HG02885 (cell line): ENCODE data around the gene GPR137.
"Not testable (repeated sequence)": the region's sequence is repeated elsewhere in the genome, so short reads cannot be mapped to it uniquely, and the experiment has no call there.

ENCODE experiments used
- ATAC-seq: cut with Tn5 transposase; IDR thresholded peaks from one replicate; pipeline ENCODE4 v1.9.1; 2021; ENCODE audit warnings: mild to moderate bottlenecking; ENCODE audit not compliant: unreplicated experiment, poor library complexity

The GPR137 gene

GRCh38 chr11:64298966-64299846, 13.6 kb downstream of the GPR137 start:
- ATAC-seq, result no peak

GRCh38 chr11:64299847-64300648, 14.4 kb downstream of the GPR137 start, which contains the start of gene CATSPERZ:
TSS of gene CATSPERZ (plus strand) at chr11:64300358. CDS start at chr11:64300411, 53 bp downstream.
- ATAC-seq, result no peak

DNA sequence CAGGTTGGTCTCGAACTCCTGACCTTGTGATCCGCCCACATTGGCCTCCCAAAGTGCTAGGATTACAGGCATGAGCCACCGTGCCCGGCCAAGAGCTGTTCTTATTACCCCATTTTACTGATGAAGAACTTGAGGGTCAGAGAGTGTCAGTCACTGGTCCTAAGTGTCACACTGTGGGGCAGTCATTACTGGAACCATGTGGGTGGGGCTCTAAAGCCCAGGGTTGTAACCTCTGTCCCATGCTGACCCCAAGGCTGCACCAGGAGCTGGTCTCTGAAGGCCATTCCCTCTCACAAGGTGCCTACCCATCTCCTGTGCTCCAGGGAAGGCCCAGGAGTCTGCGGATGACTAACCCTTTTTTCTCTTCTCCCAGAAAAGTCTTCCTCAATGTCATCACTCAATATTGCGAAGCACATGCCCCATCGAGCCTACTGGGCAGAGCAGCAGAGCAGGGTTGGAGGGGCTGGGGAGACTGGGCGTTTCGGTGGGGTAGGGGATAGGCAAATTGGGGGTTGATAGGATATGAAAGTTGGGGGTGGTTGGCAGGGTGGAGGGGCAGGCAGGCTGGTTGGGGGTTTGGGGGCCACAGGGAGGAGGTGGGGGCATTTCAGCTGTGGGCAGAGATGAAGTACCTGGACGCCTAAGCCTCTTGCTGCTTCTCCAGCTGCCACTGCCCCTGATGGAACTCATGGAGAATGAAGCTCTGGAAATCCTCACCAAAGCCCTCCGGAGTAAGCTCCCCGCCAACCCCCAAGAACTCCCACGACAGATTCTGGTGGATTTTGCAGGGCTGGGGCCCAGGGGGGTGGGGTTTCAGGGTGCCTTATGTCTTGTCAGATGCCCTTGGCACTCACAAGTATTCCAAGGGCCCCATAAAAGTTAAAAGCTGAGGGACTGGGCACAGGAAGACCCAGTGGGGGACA, 17.7 kb downstream of the GPR137 start:
- ATAC-seq, result no peak

DNA sequence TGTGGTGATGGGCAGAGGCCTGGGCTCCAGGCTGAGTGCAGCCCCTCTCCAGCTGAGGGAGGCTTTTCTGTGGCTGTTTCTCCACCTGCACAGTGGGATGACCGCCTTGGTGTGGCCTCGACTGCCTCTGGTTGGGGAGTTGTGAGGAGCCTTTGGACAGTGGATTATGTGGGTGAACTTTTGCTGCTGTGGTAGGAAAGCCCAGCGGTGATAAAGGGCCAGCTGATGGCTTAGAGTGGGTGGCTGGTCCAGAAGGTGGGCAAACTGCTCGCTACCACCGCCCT, 18.3 kb downstream of the GPR137 start:
- no peak for ATAC-seq

- ATAC-seq, result peak; percentile 33
Observed at GRCh38 chr11:64304316-64305072, 18.8 kb downstream of the GPR137 start.

- ATAC-seq, result peak; percentile 73
Observed at GRCh38 chr11:64305075-64305690, 19.5 kb downstream of the GPR137 start, which contains the start of gene ESRRA. TSS of gene ESRRA (plus strand) at chr11:64305524. CDS start at chr11:64307180, 1,656 bp downstream.

DNA sequence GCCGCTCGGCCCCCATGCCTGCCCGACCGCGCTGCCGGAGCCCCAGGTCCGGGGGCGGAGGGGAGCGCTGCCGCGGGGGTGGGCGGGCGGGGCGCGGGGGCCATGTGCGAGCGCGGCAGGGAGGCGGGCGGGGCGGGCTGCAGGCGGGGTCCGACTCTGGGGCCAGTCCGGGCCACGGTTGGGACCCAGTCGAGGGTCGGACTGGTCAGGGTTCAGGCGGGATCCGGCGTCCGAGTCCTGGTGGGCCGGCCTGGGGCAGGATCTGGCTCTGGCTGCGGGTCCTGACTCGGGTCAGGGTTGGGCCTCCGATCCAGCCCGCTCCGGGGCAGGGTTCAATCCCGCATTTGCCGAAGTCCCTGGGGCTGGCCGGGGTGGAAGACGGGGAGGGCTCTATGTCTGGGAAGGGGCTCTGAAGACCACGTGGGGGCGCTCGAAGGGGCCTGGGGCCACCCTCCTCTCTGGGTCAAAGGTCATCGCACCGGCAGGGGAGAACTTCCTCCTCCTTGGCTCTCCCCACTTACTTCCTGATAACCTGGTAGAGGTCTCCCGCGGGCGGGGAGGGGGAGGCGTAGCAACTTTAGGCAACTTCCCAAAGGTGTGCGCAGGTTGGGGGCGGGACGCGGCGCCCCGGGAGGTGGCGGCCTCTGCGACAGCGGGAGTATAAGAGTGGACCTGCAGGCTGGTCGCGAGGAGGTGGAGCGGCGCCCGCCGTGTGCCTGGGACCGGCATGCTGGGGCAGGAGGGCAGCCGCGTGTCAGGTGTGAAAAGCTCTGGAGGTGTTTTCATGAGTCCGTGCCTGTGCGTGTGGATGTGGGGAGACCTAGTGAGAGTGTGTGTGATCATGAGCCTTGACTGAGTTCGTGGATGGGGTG, 20.3 kb downstream of the GPR137 start:
- ATAC-seq, result peak; percentile 21

GRCh38 chr11:64306563-64306875, 20.9 kb downstream of the GPR137 start:
- ATAC-seq, result no peak

GRCh38 chr11:64306876-64307622, 21.4 kb downstream of the GPR137 start:
- no peak for ATAC-seq

DNA sequence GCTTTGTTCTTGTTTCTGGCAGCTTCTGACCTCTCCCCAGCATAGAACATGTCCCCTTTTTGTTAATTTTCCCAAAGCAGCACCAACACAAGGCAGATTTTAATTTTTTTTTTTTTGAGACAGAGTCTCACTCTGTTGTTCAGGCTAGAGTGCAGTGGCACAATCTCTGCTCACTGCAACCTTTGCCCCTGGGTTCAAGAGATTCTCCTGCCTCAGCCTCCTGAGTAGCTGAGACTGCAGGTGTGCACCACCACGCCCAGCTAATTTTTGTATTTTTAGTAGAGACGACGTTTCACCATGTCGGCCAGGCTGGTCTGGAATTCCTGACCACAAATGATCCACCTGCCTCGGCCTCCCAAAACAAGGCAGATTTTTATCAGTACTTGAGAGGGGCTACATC, 22.1 kb downstream of the GPR137 start:
- not testable (repeated sequence) for ATAC-seq

- ATAC-seq, result no peak
Observed at GRCh38 chr11:64312947-64313346, 27.3 kb downstream of the GPR137 start.

GRCh38 chr11:64313491-64314145, 28.0 kb downstream of the GPR137 start:
- no peak for ATAC-seq

DNA sequence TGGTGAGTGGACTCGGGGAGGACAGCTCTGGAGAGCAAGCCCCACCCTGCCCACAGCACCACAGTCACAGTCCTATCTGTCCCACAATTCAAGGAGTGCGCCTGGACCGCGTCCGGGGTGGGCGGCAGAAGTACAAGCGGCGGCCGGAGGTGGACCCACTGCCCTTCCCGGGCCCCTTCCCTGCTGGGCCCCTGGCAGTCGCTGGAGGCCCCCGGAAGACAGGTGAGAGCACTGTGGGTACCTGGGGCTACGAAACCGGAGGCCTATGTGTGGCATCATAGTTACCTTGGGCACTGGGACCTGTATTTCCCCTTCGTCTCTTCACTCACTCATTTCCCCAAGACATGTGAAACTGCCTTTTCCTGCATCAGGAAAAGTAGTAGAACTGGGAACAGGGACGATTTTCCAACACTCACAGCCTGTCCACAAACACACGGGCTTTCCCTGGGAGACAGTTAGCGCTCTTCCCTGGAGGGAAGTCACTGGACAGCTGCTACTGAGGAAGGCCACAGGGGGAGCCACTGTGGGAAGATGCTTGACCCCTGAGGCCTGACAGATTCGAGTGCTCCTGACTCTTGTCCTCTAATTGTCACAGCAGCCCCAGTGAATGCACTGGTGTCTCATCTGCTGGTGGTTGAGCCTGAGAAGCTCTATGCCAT, 28.6 kb downstream of the GPR137 start:
- no peak for ATAC-seq

GRCh38 chr11:64314805-64315561, 29.3 kb downstream of the GPR137 start:
- no peak for ATAC-seq

- ATAC-seq, result not testable (repeated sequence)
Observed at GRCh38 chr11:64315667-64316526, 30.2 kb downstream of the GPR137 start.
